ENCODE data around the gene SORT1.

The SORT1 gene

DNA sequence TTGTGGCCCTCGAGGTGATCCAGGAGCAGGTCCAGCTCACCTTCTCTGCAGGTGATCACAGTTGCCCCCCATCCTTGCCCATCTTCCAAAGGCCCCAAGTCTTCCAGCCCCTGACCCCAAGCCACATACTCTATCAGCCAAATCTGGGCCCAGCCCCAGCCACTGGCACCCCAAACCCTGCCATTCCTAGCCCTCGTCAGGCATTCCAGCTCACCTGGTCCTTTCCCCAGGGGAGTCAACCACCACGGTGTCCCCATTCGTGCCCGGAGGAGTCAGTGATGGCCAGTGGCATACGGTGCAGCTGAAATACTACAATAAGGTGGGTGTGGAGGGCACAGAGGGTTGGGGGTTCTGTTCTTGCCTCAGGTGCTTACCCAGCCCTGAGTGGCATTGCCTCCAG, 136.1 kb downstream of the SORT1 start:
- no peak for DNase-seq (ENCODE audit: low spot score)

DNA sequence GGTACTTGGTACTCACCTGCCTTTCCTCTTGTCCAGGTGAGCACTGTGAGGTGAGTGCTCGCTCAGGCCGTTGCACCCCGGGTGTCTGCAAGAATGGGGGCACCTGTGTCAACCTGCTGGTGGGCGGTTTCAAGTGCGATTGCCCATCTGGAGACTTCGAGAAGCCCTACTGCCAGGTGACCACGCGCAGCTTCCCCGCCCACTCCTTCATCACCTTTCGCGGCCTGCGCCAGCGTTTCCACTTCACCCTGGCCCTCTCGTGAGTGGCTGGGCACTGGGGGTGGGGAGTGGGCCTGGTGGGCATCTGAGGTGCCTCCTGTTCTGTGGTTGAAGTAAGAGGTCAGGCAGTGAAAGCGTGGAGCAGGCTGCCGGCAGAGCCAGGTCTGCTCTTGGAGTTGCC, 136.7 kb downstream of the SORT1 start:
- no peak for DNase-seq (ENCODE audit: low spot score)

DNA sequence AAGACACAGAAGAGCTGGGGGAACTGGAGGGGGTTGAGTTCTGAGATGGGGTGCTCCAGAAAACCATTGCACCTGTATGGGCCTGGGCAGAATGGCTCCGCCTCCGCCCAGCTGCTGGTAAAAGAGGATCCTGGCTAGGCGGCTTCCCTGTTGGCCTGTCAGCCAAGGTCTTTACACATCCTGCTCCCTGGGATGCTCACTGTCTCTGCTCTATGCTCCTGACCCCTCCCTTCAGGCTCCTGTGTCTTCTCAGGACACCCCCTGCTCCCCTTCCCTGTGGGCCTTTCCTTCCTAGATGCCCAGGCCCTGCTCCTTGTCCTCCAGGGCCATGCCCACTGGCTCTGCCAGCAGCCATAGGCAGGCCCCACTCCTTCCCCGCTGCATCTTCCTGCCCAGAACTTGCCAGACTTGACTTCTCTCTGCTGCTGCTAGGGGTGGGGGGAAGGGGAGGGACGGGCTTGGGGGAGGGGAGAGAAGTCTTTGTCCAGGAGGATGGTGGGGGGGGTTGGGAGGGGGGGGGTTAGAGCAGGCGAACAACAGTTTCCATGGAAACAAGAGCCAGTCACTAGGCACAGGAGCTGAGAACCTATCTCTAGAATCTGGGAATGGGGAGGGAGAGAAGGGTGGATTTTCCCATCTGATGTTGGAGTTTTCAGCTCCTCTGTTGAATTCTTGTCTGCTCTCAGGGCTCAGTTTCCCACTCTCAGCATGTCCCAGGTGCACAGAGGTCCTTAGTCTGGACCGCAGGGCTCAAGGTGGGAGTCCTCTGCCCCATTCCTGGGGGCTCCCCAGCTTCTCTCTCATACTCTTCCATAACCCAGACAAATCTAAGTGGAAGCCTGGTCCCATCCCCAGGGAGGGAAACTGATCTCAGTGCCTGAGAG, 137.8 kb downstream of the SORT1 start:
- DNase-seq (ENCODE audit: low spot score), result no peak
